Measurements from ENCODE around the gene TSBP1.
"Not testable (repeated sequence)": the region's sequence is repeated elsewhere in the genome, so short reads cannot be mapped to it uniquely, and the experiment has no call there.

TSBP1 gene

DNA sequence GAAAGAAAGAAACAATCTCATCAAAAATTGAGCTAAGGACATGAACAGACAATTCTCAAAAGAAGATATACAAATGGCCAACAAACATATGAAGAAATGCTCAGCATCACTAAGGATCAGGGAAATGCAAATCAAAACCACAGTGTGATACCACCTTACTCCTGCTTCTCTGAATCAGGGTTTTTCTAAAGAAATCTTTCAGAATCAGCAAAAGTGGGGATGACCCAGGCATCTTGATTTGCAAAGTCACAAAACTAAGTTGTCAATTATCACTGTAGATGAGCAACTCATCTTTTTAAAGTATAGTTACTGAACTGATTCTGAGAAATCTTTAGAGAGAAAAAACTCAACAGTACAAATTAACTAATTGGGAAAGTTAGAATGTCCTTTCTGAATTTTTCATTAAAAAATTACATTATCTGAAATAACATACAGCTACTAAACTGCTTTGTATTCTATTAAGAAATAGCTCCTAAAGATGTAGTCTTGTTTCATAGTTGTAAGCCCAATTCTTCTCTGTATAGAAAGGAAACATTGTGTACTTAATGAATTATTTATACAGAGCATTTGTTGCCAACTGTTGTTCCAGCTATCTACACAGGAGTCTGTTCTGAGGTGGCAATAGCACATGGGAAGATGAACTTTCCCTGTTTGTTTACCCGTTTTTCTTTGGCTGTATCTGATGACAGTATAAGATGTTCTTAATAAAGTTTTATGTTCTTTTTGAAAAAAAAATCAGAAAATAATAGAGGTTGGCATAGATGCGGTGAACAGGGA is 97.7 kb downstream of the TSBP1 start:
- H3K36me3 ChIP-seq (ENCODE audit: control insufficient read depth, insufficient read depth, low read length); H3K27ac ChIP-seq (ENCODE audit: low read depth, low read length); H3K27me3 ChIP-seq (ENCODE audit: control insufficient read depth, insufficient read depth, low read length); H3K9ac ChIP-seq (ENCODE audit: low read depth, low read length); H3K4me1 ChIP-seq (ENCODE audit: control insufficient read depth, insufficient read depth, low read length); H3K9me3 ChIP-seq (ENCODE audit: control insufficient read depth, insufficient read depth, low read length); H3K4me3 ChIP-seq (ENCODE audit: low read depth, low read length): not testable (repeated sequence)

DNA sequence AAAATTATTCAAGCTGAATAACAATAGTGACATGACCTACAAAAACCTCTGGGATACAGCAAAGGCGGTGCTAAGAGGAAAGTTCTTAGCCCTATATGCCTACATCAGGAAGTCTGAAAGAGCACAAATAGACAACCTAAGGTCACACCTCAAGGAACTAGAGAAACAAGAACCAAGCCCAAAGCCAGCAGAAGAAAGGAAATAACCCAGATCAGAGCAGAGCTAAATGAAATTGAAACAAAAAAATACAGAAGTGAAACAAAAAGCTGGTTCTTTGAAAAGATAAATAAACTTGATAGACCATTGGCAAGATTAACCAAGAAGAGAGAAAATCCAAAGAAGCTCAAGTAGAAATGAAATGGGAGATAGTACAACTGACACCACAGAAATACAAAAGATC is 100.3 kb downstream of the TSBP1 start:
- H3K36me3 ChIP-seq (ENCODE audit: control insufficient read depth, insufficient read depth, low read length): no peaks in the 10 kb centered on the region
- H3K27ac ChIP-seq (ENCODE audit: low read depth, low read length): no peak overlapping the region
- H3K4me1 ChIP-seq (ENCODE audit: control insufficient read depth, insufficient read depth, low read length): no peaks in the 10 kb centered on the region
- no peaks in the 10 kb centered on the region for H3K27me3 ChIP-seq (ENCODE audit: control insufficient read depth, insufficient read depth, low read length)
- H3K4me3 ChIP-seq (ENCODE audit: low read depth, low read length): no peak overlapping the region
- no peak overlapping the region for H3K9ac ChIP-seq (ENCODE audit: low read depth, low read length)
- H3K9me3 ChIP-seq (ENCODE audit: control insufficient read depth, insufficient read depth, low read length): no peaks in the 10 kb centered on the region; the same call in 1 of the 2 replicates

- not testable (repeated sequence) for H3K4me1 ChIP-seq (ENCODE audit: control insufficient read depth, insufficient read depth, low read length); H3K27ac ChIP-seq (ENCODE audit: low read depth, low read length); H3K36me3 ChIP-seq (ENCODE audit: control insufficient read depth, insufficient read depth, low read length); H3K4me3 ChIP-seq (ENCODE audit: low read depth, low read length); H3K27me3 ChIP-seq (ENCODE audit: control insufficient read depth, insufficient read depth, low read length); H3K9me3 ChIP-seq (ENCODE audit: control insufficient read depth, insufficient read depth, low read length); H3K9ac ChIP-seq (ENCODE audit: low read depth, low read length)
Observed at GRCh38 chr6:32268459-32268858, 103.2 kb downstream of the TSBP1 start.

GRCh38 chr6:32267035-32267434 is 104.7 kb downstream of the TSBP1 start:
- Histone ChIP-seq H3K4me1 (ENCODE audit: control insufficient read depth, insufficient read depth, low read length) (no peaks in the 10 kb centered on the region), H3K27me3 (ENCODE audit: control insufficient read depth, insufficient read depth, low read length) (no peaks in the 10 kb centered on the region), H3K9me3 (ENCODE audit: control insufficient read depth, insufficient read depth, low read length) (no peaks in the 10 kb centered on the region), H3K27ac (ENCODE audit: low read depth, low read length) (no peak overlapping the region), H3K36me3 (ENCODE audit: control insufficient read depth, insufficient read depth, low read length) (no peaks in the 10 kb centered on the region), H3K4me3 (ENCODE audit: low read depth, low read length) (no peak overlapping the region), H3K9ac (ENCODE audit: low read depth, low read length) (no peak overlapping the region)

GRCh38 chr6:32257262-32257661 is 114.4 kb downstream of the TSBP1 start:
- H3K27ac ChIP-seq (ENCODE audit: low read depth, low read length); H3K27me3 ChIP-seq (ENCODE audit: control insufficient read depth, insufficient read depth, low read length); H3K4me3 ChIP-seq (ENCODE audit: low read depth, low read length); H3K9ac ChIP-seq (ENCODE audit: low read depth, low read length); H3K36me3 ChIP-seq (ENCODE audit: control insufficient read depth, insufficient read depth, low read length); H3K9me3 ChIP-seq (ENCODE audit: control insufficient read depth, insufficient read depth, low read length): not testable (repeated sequence)
- H3K4me1 ChIP-seq (ENCODE audit: control insufficient read depth, insufficient read depth, low read length): peaks cover 13% of the 10 kb centered on the region

GRCh38 chr6:32255199-32256153 is 116.2 kb downstream of the TSBP1 start:
- H3K9ac ChIP-seq (ENCODE audit: low read depth, low read length): peak overlapping the region; percentile 83
- no peaks in the 10 kb centered on the region for H3K36me3 ChIP-seq (ENCODE audit: control insufficient read depth, insufficient read depth, low read length)
- H3K9me3 ChIP-seq (ENCODE audit: control insufficient read depth, insufficient read depth, low read length): no peaks in the 10 kb centered on the region
- H3K27ac ChIP-seq (ENCODE audit: low read depth, low read length): peak overlapping the region; percentile 93
- H3K27me3 ChIP-seq (ENCODE audit: control insufficient read depth, insufficient read depth, low read length): no peaks in the 10 kb centered on the region
- peaks cover 13% of the 10 kb centered on the region for H3K4me1 ChIP-seq (ENCODE audit: control insufficient read depth, insufficient read depth, low read length)
- peak overlapping the region; percentile 62 for H3K4me3 ChIP-seq (ENCODE audit: low read depth, low read length)

DNA sequence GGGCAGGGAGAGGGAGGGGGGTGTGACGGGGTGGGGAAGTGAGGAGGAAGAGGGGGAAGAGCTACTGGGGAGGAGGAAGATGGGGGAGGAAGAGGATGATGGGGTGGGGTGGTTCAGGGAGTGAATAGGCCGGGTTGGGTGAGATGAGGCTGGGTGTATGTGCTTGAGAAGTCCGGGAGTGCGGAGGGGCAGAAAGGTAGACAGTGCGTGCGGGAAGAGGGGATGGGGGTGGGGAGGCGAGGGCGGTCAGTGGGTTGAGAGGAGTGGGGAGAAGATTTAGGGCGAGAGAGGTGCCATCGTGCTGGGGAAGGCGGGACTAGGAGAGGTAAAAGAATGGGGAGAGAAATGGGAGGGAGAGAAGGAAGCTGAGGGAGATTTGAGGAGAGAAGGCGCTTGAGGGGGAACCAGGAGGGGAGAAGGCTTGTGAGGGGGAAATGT is 116.9 kb downstream of the TSBP1 start:
- Histone ChIP-seq H3K27me3 (ENCODE audit: control insufficient read depth, insufficient read depth, low read length) (no peaks in the 10 kb centered on the region), H3K36me3 (ENCODE audit: control insufficient read depth, insufficient read depth, low read length) (no peaks in the 10 kb centered on the region), H3K9me3 (ENCODE audit: control insufficient read depth, insufficient read depth, low read length) (no peaks in the 10 kb centered on the region), H3K27ac (ENCODE audit: low read depth, low read length) (no peak overlapping the region), H3K4me3 (ENCODE audit: low read depth, low read length) (peak overlapping the region; percentile 62), H3K4me1 (ENCODE audit: control insufficient read depth, insufficient read depth, low read length) (peaks cover 13% of the 10 kb centered on the region), H3K9ac (ENCODE audit: low read depth, low read length) (peak overlapping the region; percentile 34; the same call in 1 of the 2 replicates)

DNA sequence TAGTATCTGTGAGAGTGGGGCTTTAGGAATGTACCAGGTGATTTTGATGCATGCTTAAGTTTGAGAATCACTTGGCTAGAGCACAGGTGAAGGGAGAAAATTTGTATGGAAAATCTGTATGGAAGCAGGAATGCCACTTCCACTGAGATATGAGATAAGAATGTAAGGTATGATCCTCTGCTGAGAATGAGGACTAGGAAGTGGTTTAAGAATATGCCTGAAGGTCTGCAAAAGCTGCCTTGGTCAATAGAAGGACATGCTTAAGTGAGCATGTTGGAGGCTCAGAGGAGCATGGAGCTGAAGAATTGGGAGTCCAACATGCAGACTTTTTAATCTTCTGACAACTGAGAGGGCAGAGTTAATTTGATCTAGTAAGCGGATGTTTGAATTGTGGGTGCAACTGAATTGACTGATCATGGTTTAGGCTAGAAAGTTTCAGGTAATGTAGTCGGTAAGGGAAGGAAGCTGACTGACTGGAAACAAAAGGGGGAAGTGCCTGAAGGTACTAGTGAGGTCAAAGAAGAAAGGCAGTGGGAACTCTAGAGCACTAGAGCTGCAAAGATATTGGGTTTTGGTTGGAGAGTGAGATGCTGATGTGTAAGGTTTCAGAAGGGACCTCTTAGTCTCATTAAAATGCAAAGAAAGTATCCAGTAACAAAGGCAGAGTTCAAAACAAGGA is 119.2 kb downstream of the TSBP1 start:
- H3K27me3 ChIP-seq (ENCODE audit: control insufficient read depth, insufficient read depth, low read length): no peaks in the 10 kb centered on the region
- H3K4me3 ChIP-seq (ENCODE audit: low read depth, low read length): no peak overlapping the region
- no peaks in the 10 kb centered on the region for H3K36me3 ChIP-seq (ENCODE audit: control insufficient read depth, insufficient read depth, low read length)
- no peak overlapping the region for H3K27ac ChIP-seq (ENCODE audit: low read depth, low read length)
- H3K9ac ChIP-seq (ENCODE audit: low read depth, low read length): no peak overlapping the region
- H3K9me3 ChIP-seq (ENCODE audit: control insufficient read depth, insufficient read depth, low read length): peaks cover 12% of the 10 kb centered on the region
- H3K4me1 ChIP-seq (ENCODE audit: control insufficient read depth, insufficient read depth, low read length): peaks cover 13% of the 10 kb centered on the region

- Histone ChIP-seq H3K9me3 (ENCODE audit: control insufficient read depth, insufficient read depth, low read length) (peaks cover 12% of the 10 kb centered on the region), H3K27me3 (ENCODE audit: control insufficient read depth, insufficient read depth, low read length) (no peaks in the 10 kb centered on the region), H3K27ac (ENCODE audit: low read depth, low read length) (no peak overlapping the region), H3K4me1 (ENCODE audit: control insufficient read depth, insufficient read depth, low read length) (no peaks in the 10 kb centered on the region; the same call in 1 of the 2 replicates), H3K4me3 (ENCODE audit: low read depth, low read length) (no peak overlapping the region), H3K36me3 (ENCODE audit: control insufficient read depth, insufficient read depth, low read length) (no peaks in the 10 kb centered on the region), H3K9ac (ENCODE audit: low read depth, low read length) (no peak overlapping the region)
Observed at GRCh38 chr6:32249262-32249661, 122.4 kb downstream of the TSBP1 start.

GRCh38 chr6:32247401-32247800 is 124.3 kb downstream of the TSBP1 start:
- peaks cover 12% of the 10 kb centered on the region for H3K9me3 ChIP-seq (ENCODE audit: control insufficient read depth, insufficient read depth, low read length)
- no peaks in the 10 kb centered on the region for H3K36me3 ChIP-seq (ENCODE audit: control insufficient read depth, insufficient read depth, low read length)
- no peak overlapping the region for H3K9ac ChIP-seq (ENCODE audit: low read depth, low read length)
- H3K27ac ChIP-seq (ENCODE audit: low read depth, low read length): no peak overlapping the region
- no peak overlapping the region for H3K4me3 ChIP-seq (ENCODE audit: low read depth, low read length)
- H3K27me3 ChIP-seq (ENCODE audit: control insufficient read depth, insufficient read depth, low read length): peaks cover 3% of the 10 kb centered on the region; the same call in 1 of the 2 replicates
- no peaks in the 10 kb centered on the region; the same call in 1 of the 2 replicates for H3K4me1 ChIP-seq (ENCODE audit: control insufficient read depth, insufficient read depth, low read length)

Measured in HUES48 (cell line).